HepG2 (cell line): ENCODE measurements around the gene SEC14L1. TPM values are rescaled to one million over a fixed set of nuclear protein-coding genes. Genes with fewer than 3 reads are reported as not detected.

ENCODE experiments used
- AHDC1 ChIP-seq: sonication (generic); formaldehyde crosslinking; IDR thresholded peaks from 2 replicates; pipeline ENCODE4 v1.5.1; 2020; ENCODE audit warnings: mild to moderate bottlenecking, missing genetic modification reagents, borderline replicate concordance
- HNF4A ChIP-seq: sonication (generic); formaldehyde crosslinking; IDR thresholded peaks from 2 replicates; pipeline ENCODE4 v1.4.0; 2020; ENCODE audit warnings: missing genetic modification reagents
- KDM2A ChIP-seq: sonication (generic); formaldehyde crosslinking; IDR thresholded peaks from 2 replicates; pipeline ENCODE4 v1.4.0; 2020; ENCODE audit warnings: low read depth, missing genetic modification reagents, borderline replicate concordance
- KLF13 ChIP-seq: sonication (generic); formaldehyde crosslinking; IDR thresholded peaks from 2 replicates; pipeline ENCODE4 v1.4.0; 2020; ENCODE audit warnings: mild to moderate bottlenecking, missing genetic modification reagents
- MATR3 ChIP-seq: sonication (generic); formaldehyde crosslinking; IDR thresholded peaks from 2 replicates; pipeline ENCODE4 v1.4.0; 2020; ENCODE audit warnings: missing genetic modification reagents
- MTA1 ChIP-seq: sonication (generic); formaldehyde crosslinking; IDR thresholded peaks from 2 replicates; pipeline ENCODE4 v1.4.0; 2020; ENCODE audit warnings: missing genetic modification reagents, mild to moderate bottlenecking, borderline replicate concordance
- NFYB ChIP-seq: sonication (generic); formaldehyde crosslinking; IDR thresholded peaks from 2 replicates; pipeline ENCODE4 v1.4.0; 2020; ENCODE audit warnings: missing genetic modification reagents
- PRDM10 ChIP-seq: sonication (generic); formaldehyde crosslinking; IDR thresholded peaks from 2 replicates; pipeline ENCODE4 v1.4.0; 2020; ENCODE audit warnings: low read depth, missing genetic modification reagents
- REPIN1 ChIP-seq: sonication (generic); formaldehyde crosslinking; IDR thresholded peaks from 2 replicates; pipeline ENCODE4 v1.8.0; 2022; ENCODE audit warnings: missing genetic modification reagents, low read depth, mild to moderate bottlenecking, borderline replicate concordance
- SSRP1 ChIP-seq: IDR thresholded peaks from 2 replicates; pipeline ENCODE4 v1.6.1; 2016; ENCODE audit warnings: control low read depth
- ZGPAT ChIP-seq: IDR thresholded peaks from 2 replicates; pipeline ENCODE4 v1.6.1; 2016; ENCODE audit warnings: mild to moderate bottlenecking
- ZIK1 ChIP-seq: sonication (generic); formaldehyde crosslinking; IDR thresholded peaks from 2 replicates; pipeline ENCODE4 v1.5.0; 2020; ENCODE audit warnings: mild to moderate bottlenecking, low read depth, missing genetic modification reagents, borderline replicate concordance
- ZNF20 ChIP-seq: sonication (generic); formaldehyde crosslinking; IDR thresholded peaks from 2 replicates; pipeline ENCODE4 v1.4.0; 2020; ENCODE audit warnings: mild to moderate bottlenecking, moderate library complexity, missing genetic modification reagents
- ZNF260 ChIP-seq: sonication (generic); formaldehyde crosslinking; IDR thresholded peaks from 2 replicates; pipeline ENCODE4 v1.4.0; 2020; ENCODE audit warnings: missing genetic modification reagents, low read depth, mild to moderate bottlenecking, borderline replicate concordance
- ZNF280B ChIP-seq: sonication (generic); formaldehyde crosslinking; IDR thresholded peaks from 2 replicates; pipeline ENCODE4 v1.5.0; 2020; ENCODE audit warnings: missing genetic modification reagents, mild to moderate bottlenecking, borderline replicate concordance
- ZNF776 ChIP-seq: sonication (generic); formaldehyde crosslinking; IDR thresholded peaks from 2 replicates; pipeline ENCODE4 v1.4.0; 2020; ENCODE audit warnings: mild to moderate bottlenecking, missing genetic modification reagents
- polyA plus RNA-seq, 8 experiments: library from polyadenylated mRNA; depleted of rRNA in 3 of 8; stranded (reverse) in 7 of 8; unstranded in 1 of 8; fragments of >200 nt; fragmentation: Illumina TruSeq in 4 of 8; extraction: Trizol in 4 of 8; gene quantifications; 2 replicates each; pipeline versions ENCODE4 v1.2.1 to v1.2.3, GENCODE V29; 2011 to 2016; ENCODE audit warnings: low read depth in 4 of 8, missing spikeins in 1 of 8, mixed read lengths in 1 of 8; ENCODE audit not compliant: insufficient read depth in 1 of 8
- total RNA-seq, 5 experiments: library from RNA; depleted of rRNA; stranded (reverse); fragments of >200 nt; fragmentation: Illumina TruSeq; extraction: Trizol; gene quantifications; 2 replicates each; pipeline ENCODE4 v1.2.3, GENCODE V29; 2016; ENCODE audit warnings: low read depth in 1 of 5

Gene SEC14L1
- total and polyA plus RNA-seq, 2 of the 13 experiments (the other 11 are each of a cell fraction or from before 2014, with no cell fraction given), result 26.3 to 43.9 TPM

- TF ChIP-seq ZNF280B (CRISPR knock-in tag), result peak; percentile 40; the same call in 1 of the 2 replicates
- no peak for TF ChIP-seq SSRP1 (CRISPR knock-in tag)
- no peak for TF ChIP-seq ZNF20 (CRISPR knock-in tag)
- no peak for TF ChIP-seq MATR3 (CRISPR knock-in tag)
- no peak for TF ChIP-seq ZNF260 (CRISPR knock-in tag)
- TF ChIP-seq AHDC1, result no peak
- no peak for TF ChIP-seq KLF13 (CRISPR knock-in tag)
- TF ChIP-seq ZNF776 (CRISPR knock-in tag), result no peak
- TF ChIP-seq ZGPAT, result no peak
- peak; percentile 76 for TF ChIP-seq MTA1 (CRISPR knock-in tag)
- no peak for TF ChIP-seq ZIK1
- no peak for TF ChIP-seq REPIN1
- TF ChIP-seq NFYB (CRISPR knock-in tag), result no peak
- peak; percentile 85 for TF ChIP-seq HNF4A
- TF ChIP-seq PRDM10 (CRISPR knock-in tag), result no peak
- TF ChIP-seq KDM2A (CRISPR knock-in tag), result no peak
Observed at GRCh38 chr17:77148077-77148939, 7.5 kb downstream of the SEC14L1 start (continued).
